Activated CD4-positive, alpha-beta T cell treated with anti-CD3 and anti-CD28 coated beads for 36 hours (primary cell): Measurements from ENCODE around the gene ELK3. TPM values are rescaled to one million over a fixed set of nuclear protein-coding genes. Genes with fewer than 3 reads are reported as not detected.
A peak's percentile ranks its signal among the peaks of the same experiment; 100 is the strongest.
"Not testable (repeated sequence)": the region's sequence is repeated elsewhere in the genome, so short reads cannot be mapped to it uniquely, and the experiment has no call there.

ENCODE experiments used
- ATAC-seq: fragments of 200-7000 bp; cut with Tn5 transposase; one replicate; pipeline ENCODE4 v1.10.0; 2021; ENCODE audit warnings: mild to moderate bottlenecking, moderate library complexity
- CTCF ChIA-PET: fragments of 350-600 bp; sonication (Branson Sonifier 250); formaldehyde crosslinking; loops from one replicate; lab custom pipeline; 2021; ENCODE audit warnings: antibody characterized with exemption; lab: Charles Lee
- POLR2A ChIA-PET: fragments of 350-600 bp; sonication (Branson Sonifier 250); formaldehyde crosslinking; loops from one replicate; lab custom pipeline; 2021; ENCODE audit warnings: antibody characterized with exemption, inconsistent platforms; lab: Charles Lee
- DNase-seq: peaks from one replicate; pipeline ENCODE4 v3.0.0-alpha.2; 2020
- H3K27ac Mint-ChIP-seq: one replicate; pipeline ENCODE4 v1.8.0; 2021; ENCODE audit warnings: mixed read lengths
- H3K27me3 Mint-ChIP-seq: one replicate; pipeline ENCODE4 v1.8.0; 2021; ENCODE audit warnings: mixed read lengths
- H3K36me3 Mint-ChIP-seq: one replicate; pipeline ENCODE4 v1.8.0; 2021; ENCODE audit warnings: low read depth, mixed read lengths
- H3K4me1 Mint-ChIP-seq: one replicate; pipeline ENCODE4 v1.8.0; 2021; ENCODE audit warnings: mixed read lengths
- H3K4me3 Mint-ChIP-seq: one replicate; pipeline ENCODE4 v1.8.0; 2021; ENCODE audit warnings: mild to moderate bottlenecking, moderate library complexity, mixed read lengths
- H3K9me3 Mint-ChIP-seq: one replicate; pipeline ENCODE4 v1.8.0; 2021; ENCODE audit warnings: low read depth, mixed read lengths
- intact Hi-C, 2 experiments: fragments of 100-400 bp; cut with DNase I in 1 of 2; cut with micrococcal nuclease in 1 of 2; formaldehyde crosslinking; loops; one replicate each; pipeline versions ENCODE4 v1.14.2 to v1.15.1; 2022 to 2024; cut with DNase I, micrococcal nuclease
- total RNA-seq, 2 experiments: library from RNA; stranded (reverse); gene quantifications; one replicate each; pipeline ENCODE4 v1.2.3, GENCODE V29; 2021

Gene ELK3
- total RNA-seq, 2 experiments from 2014 or later, result 17.0 to 17.4 TPM

GRCh38 chr12:96308881-96309280 is 114.7 kb downstream of the ELK3 start:
- H3K9me3 Mint-ChIP-seq, result no peaks in the 10 kb centered on the region
- no peak overlapping the region for H3K4me3 Mint-ChIP-seq

GRCh38 chr12:96310067-96310466 is 115.9 kb downstream of the ELK3 start:
- H3K36me3 Mint-ChIP-seq, result peaks cover 7% of the 10 kb centered on the region
- DNase-seq (no peak), ATAC-seq (no peak)
- ChIA-PET CTCF (interaction anchor here (0.5 to 0.6 kb wide), 2 partner anchors 51 to 787 kb away, joined by 3 read pairs; no protein-coding TSS in a partner anchor), POLR2A (no interaction called here)
- no peak overlapping the region for H3K27ac Mint-ChIP-seq
- H3K27me3 Mint-ChIP-seq, result no peaks in the 10 kb centered on the region
- H3K4me1 Mint-ChIP-seq, result peaks cover 16% of the 10 kb centered on the region
- intact Hi-C loops, result no loop called here
- H3K4me3 Mint-ChIP-seq, result no peak overlapping the region
- H3K9me3 Mint-ChIP-seq, result no peaks in the 10 kb centered on the region

More at GRCh38 chr12:96308881-96309280, 114.7 kb downstream of the ELK3 start:
- intact Hi-C loops, result no loop called here
- H3K4me1 Mint-ChIP-seq, result peaks cover 8% of the 10 kb centered on the region
- ATAC-seq, result no peak
- no peak overlapping the region for H3K27ac Mint-ChIP-seq
- H3K27me3 Mint-ChIP-seq, result no peaks in the 10 kb centered on the region
- DNase-seq, result no peak
- POLR2A ChIA-PET, result no interaction called here
- CTCF ChIA-PET, result no interaction called here
- peaks cover 7% of the 10 kb centered on the region for H3K36me3 Mint-ChIP-seq

GRCh38 chr12:96311191-96311590 is 117.0 kb downstream of the ELK3 start:
- Mint-ChIP-seq H3K36me3 (peaks cover 11% of the 10 kb centered on the region), H3K27me3 (no peaks in the 10 kb centered on the region), H3K4me3 (no peak overlapping the region), H3K4me1 (peaks cover 24% of the 10 kb centered on the region), H3K9me3 (no peaks in the 10 kb centered on the region), H3K27ac (no peak overlapping the region)
- POLR2A ChIA-PET, result no interaction called here
- CTCF ChIA-PET, result interaction anchor here (1.1 to 1.6 kb wide), 2 partner anchors 63 to 142 kb away, joined by 3 read pairs; no protein-coding TSS in a partner anchor
- intact Hi-C loops, result no loop called here
- no peak for DNase-seq
- no peak for ATAC-seq

GRCh38 chr12:96313606-96314005 is 119.4 kb downstream of the ELK3 start:
- Mint-ChIP-seq H3K4me1 (peaks cover 24% of the 10 kb centered on the region), H3K27me3 (no peaks in the 10 kb centered on the region), H3K36me3 (peaks cover 14% of the 10 kb centered on the region), H3K9me3 (no peaks in the 10 kb centered on the region), H3K27ac (no peak overlapping the region), H3K4me3 (no peak overlapping the region)
- ChIA-PET POLR2A (interaction anchor here (0.7 to 1.4 kb wide), 2 partner anchors 22 to 85 kb away, joined by 3 to 4 read pairs; no protein-coding TSS in a partner anchor), CTCF (interaction anchor here (0.5 to 2.5 kb wide), 7 partner anchors 9 to 289 kb away, joined by 3 to 9 read pairs (median 3); no protein-coding TSS in a partner anchor)
- DNase-seq (no peak), ATAC-seq (no peak)
- intact Hi-C loops, result no loop called here

GRCh38 chr12:96314723-96315122 is 120.5 kb downstream of the ELK3 start:
- ChIA-PET CTCF (interaction anchor here (0.8 to 1.6 kb wide), 3 partner anchors 72 to 90 kb away, joined by 3 read pairs; no protein-coding TSS in a partner anchor), POLR2A (interaction anchor here (1.4 kb wide), 1 partner anchor 84 kb away, joined by 4 read pairs; no protein-coding TSS in a partner anchor)
- Mint-ChIP-seq H3K4me3 (no peak overlapping the region), H3K4me1 (peaks cover 24% of the 10 kb centered on the region), H3K9me3 (no peaks in the 10 kb centered on the region), H3K27ac (no peak overlapping the region), H3K27me3 (no peaks in the 10 kb centered on the region), H3K36me3 (peaks cover 8% of the 10 kb centered on the region)
- intact Hi-C loops, result no loop called here
- no peak for DNase-seq
- peak; percentile 44 for ATAC-seq

GRCh38 chr12:96315741-96316481 is 121.7 kb downstream of the ELK3 start:
- H3K9me3 Mint-ChIP-seq, H3K36me3 Mint-ChIP-seq, intact Hi-C loops, H3K27me3 Mint-ChIP-seq: not testable (repeated sequence)
- ChIA-PET CTCF (interaction anchor here (0.6 to 1.6 kb wide), 4 partner anchors 21 to 88 kb away, joined by 3 read pairs; no protein-coding TSS in a partner anchor), POLR2A (interaction anchor here (0.5 to 1.4 kb wide), 4 partner anchors 44 to 103 kb away, joined by 3 to 4 read pairs (median 4); partner anchors contain the start of gene CDK17)
- ATAC-seq (peak; percentile 57), DNase-seq (peak; percentile 33)
- Mint-ChIP-seq H3K27ac (peak overlapping the region; percentile 75), H3K4me1 (peaks cover 24% of the 10 kb centered on the region), H3K4me3 (peak overlapping the region; percentile 78)

- H3K4me3 Mint-ChIP-seq, H3K27ac Mint-ChIP-seq, POLR2A ChIA-PET: not testable (repeated sequence)
Observed at GRCh38 chr12:96317801-96318200, 123.6 kb downstream of the ELK3 start.

More at GRCh38 chr12:96317801-96318200, 123.6 kb downstream of the ELK3 start:
- intact Hi-C loops, H3K27me3 Mint-ChIP-seq, DNase-seq, ATAC-seq, H3K9me3 Mint-ChIP-seq, CTCF ChIA-PET: not testable (repeated sequence)
- Mint-ChIP-seq H3K4me1 (peaks cover 31% of the 10 kb centered on the region), H3K36me3 (peaks cover 15% of the 10 kb centered on the region)

Other genes starting within 250 kb of the ELK3 start
- under 1 TPM; 0.25 to 0.40 TPM for gene HAL, start 198.0 kb upstream of the ELK3 start, total RNA-seq
- 100 to 1,000 TPM; 138 to 147 TPM for gene LTA4H, start 158.8 kb upstream of the ELK3 start, total RNA-seq
- 10 to 100 TPM; 38.0 to 39.4 TPM for gene CDK17, start 206.1 kb downstream of the ELK3 start, total RNA-seq